ENCODE results near the gene TEX36. TPM values are rescaled to one million over a fixed set of nuclear protein-coding genes. Genes with fewer than 3 reads are reported as not detected.

Gene TEX36
- total RNA-seq, 1 donor from 2014 or later: not detected

DNA sequence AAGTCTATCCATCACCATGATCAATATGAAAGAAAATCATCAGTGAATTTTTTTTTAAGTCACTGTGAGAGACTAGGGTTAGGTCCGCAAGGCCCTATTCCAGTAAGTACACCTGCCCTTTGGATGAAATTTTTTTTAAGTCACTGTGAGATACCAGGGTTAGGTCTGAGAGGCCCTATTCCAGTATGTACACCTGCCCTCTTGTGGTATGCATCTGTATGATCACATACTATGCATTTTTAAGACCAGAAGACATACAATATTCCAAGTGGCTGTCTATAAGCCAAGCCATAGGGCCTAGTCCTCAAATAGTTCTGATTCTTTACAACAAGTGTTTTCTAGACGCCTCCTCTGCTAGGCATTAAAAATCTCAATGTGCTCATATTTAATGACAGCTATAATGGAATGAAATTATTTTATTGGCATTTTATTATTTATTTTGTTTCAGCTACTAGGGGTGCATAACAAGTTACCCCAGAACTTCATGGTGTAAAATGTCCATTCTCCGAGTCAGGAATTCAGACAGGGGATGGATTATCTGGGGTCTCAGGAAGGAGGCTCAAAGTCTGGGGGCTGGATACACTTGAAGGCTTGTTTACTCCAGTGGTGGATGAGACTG, 53.1 kb downstream of the TEX36 start:
- Mint-ChIP-seq H3K4me1 (peaks cover 19% of the 10 kb centered on the region), H3K9me3 (no peaks in the 10 kb centered on the region), H3K4me3 (no peak overlapping the region), H3K36me3 (ENCODE audit: low read depth) (no peaks in the 10 kb centered on the region), H3K27me3 (ENCODE audit: low read depth) (no peaks in the 10 kb centered on the region), H3K27ac (ENCODE audit: unreplicated experiment) (no peak overlapping the region)
- TF ChIP-seq, protein P1, sequence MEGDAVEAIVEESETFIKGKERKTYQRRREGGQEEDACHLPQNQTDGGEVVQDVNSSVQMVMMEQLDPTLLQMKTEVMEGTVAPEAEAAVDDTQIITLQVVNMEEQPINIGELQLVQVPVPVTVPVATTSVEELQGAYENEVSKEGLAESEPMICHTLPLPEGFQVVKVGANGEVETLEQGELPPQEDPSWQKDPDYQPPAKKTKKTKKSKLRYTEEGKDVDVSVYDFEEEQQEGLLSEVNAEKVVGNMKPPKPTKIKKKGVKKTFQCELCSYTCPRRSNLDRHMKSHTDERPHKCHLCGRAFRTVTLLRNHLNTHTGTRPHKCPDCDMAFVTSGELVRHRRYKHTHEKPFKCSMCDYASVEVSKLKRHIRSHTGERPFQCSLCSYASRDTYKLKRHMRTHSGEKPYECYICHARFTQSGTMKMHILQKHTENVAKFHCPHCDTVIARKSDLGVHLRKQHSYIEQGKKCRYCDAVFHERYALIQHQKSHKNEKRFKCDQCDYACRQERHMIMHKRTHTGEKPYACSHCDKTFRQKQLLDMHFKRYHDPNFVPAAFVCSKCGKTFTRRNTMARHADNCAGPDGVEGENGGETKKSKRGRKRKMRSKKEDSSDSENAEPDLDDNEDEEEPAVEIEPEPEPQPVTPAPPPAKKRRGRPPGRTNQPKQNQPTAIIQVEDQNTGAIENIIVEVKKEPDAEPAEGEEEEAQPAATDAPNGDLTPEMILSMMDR (conservative IDR thresholded peaks at IDR 0.05): peak; percentile 78
- no peak for DNase-seq (ENCODE audit: low read depth, low spot score)

DNA sequence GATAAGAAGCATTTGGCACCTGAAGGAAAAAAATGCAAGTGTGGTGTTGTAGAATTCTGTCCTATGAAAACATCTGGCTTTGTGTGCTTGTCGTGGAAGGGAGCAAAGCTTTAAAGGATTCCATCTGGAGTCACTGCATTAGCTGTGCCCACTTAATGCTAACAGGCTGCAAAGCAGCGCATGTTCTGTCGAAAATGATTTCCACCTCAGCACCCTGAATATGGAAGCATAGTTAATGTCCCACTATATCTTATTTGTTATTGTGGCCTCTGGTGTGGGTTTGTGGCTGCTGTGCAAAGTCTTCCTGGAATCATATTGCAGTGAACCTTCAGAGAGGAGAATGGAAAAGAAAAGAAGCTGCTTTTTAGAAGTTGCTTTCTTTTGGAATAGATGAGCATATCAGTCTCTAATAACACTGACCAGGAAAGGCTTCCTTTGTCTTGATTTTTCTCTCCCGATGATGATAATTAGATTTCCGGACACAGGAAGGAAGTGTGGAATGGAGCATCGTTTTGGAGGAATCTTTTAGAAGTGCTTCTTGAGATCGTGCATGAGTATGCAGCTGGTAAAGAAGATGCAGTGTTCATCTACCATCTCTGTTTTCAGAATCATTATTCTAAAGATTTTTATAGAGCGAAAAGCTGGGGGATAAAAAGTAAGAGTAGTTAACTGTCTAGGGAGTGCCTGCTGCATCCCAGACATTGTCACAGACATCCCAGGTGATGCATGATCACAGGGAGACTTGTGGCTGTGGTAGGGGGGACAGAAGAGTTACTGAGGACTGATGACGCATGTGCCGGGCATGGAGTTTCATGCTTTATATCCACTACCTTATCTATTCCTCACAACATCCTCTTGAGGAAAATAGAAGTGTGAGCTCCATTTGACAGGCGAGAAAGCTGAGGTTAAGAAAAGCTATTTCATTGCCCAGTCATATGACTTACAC, 54.6 kb downstream of the TEX36 start:
- Mint-ChIP-seq H3K4me3 (no peak overlapping the region), H3K9me3 (peaks cover under 1% of the 10 kb centered on the region), H3K4me1 (peaks cover 10% of the 10 kb centered on the region), H3K36me3 (ENCODE audit: low read depth) (no peaks in the 10 kb centered on the region), H3K27ac (ENCODE audit: unreplicated experiment) (no peak overlapping the region), H3K27me3 (ENCODE audit: low read depth) (no peaks in the 10 kb centered on the region)
- TF ChIP-seq, protein P1 (conservative IDR thresholded peaks at IDR 0.05): no peak
- DNase-seq (ENCODE audit: low read depth, low spot score): no peak

DNA sequence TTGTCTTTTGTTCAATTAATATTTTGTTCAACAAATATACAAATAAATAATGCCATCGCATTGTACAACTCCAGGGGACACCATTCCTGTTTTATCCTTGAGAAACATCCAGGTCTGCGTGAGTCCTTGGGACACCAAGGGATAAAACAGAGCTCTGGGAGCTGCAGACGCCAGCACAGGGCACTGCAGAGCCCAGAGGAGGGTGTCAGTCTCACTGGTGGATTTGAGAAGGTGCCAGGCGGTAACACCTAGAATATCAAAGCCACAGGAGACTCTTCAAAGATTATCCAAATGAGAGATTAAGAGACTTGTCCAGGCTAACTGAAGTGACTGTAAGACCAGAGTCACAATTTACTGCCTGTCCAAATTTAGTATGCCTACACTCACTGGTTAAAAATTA, 55.3 kb downstream of the TEX36 start:
- no peak for DNase-seq (ENCODE audit: low read depth, low spot score)
- no peaks in the 10 kb centered on the region for H3K27me3 Mint-ChIP-seq (ENCODE audit: low read depth)
- H3K4me1 Mint-ChIP-seq: peaks cover 9% of the 10 kb centered on the region
- TF ChIP-seq, protein P1 (conservative IDR thresholded peaks at IDR 0.05): no peak
- H3K4me3 Mint-ChIP-seq: no peak overlapping the region
- no peak overlapping the region for H3K27ac Mint-ChIP-seq (ENCODE audit: unreplicated experiment)
- H3K36me3 Mint-ChIP-seq (ENCODE audit: low read depth): no peaks in the 10 kb centered on the region
- peaks cover 4% of the 10 kb centered on the region for H3K9me3 Mint-ChIP-seq

DNA sequence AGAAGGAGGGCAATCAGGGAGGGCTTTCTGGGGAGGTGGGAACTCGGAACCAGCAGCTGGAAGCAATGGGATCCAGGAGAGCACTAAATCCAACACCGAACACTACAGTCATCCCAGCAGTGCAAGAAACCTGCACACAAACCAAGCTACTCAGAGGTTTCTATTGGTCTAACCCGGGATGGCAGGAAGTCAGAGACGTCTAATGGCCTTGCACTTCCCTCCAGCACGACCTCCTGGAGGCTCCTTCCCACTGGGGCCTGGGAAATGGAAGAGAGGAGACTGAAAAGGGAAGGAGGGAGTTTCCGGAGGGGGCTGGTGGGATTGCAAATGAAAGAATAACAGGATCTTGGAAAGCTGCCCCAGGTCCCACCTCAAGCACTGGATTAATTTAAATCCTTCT, 56.3 kb downstream of the TEX36 start:
- H3K27me3 Mint-ChIP-seq (ENCODE audit: low read depth): no peaks in the 10 kb centered on the region
- DNase-seq (ENCODE audit: low read depth, low spot score): no peak
- no peak overlapping the region for H3K27ac Mint-ChIP-seq (ENCODE audit: unreplicated experiment)
- H3K9me3 Mint-ChIP-seq: peaks cover 10% of the 10 kb centered on the region
- peaks cover 9% of the 10 kb centered on the region for H3K4me1 Mint-ChIP-seq
- TF ChIP-seq, protein P1 (conservative IDR thresholded peaks at IDR 0.05): no peak
- H3K36me3 Mint-ChIP-seq (ENCODE audit: low read depth): no peaks in the 10 kb centered on the region
- no peak overlapping the region for H3K4me3 Mint-ChIP-seq

DNA sequence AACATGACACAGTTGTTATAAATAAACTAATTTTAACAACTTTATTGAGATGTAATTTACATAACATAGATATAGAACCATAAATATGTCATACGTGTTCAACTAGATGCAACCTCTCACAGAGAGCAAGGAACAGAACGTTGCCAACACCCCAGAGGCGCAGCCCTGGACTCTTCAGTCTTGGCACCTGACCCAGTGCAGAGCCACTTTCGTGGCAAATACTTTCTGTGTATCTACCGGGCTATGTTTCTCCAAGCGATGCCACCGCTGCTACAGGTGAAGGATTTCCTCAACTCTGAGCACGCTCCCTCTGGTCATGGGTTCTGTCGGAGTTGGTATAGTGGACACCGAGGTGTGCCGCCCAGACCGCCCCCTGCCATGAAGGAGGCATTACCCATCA, 57.4 kb downstream of the TEX36 start:
- Mint-ChIP-seq H3K27ac (ENCODE audit: unreplicated experiment) (no peak overlapping the region), H3K9me3 (peaks cover 12% of the 10 kb centered on the region), H3K4me3 (no peak overlapping the region), H3K27me3 (ENCODE audit: low read depth) (no peaks in the 10 kb centered on the region), H3K4me1 (peaks cover 9% of the 10 kb centered on the region), H3K36me3 (ENCODE audit: low read depth) (no peaks in the 10 kb centered on the region)
- TF ChIP-seq, protein P1 (conservative IDR thresholded peaks at IDR 0.05): no peak
- no peak for DNase-seq (ENCODE audit: low read depth, low spot score)

Data from neural crest cell (in vitro differentiated cells).